NCI-H2196 (cell line): ENCODE measurements around the gene TDRD15.
"Not testable (repeated sequence)": the region's sequence is repeated elsewhere in the genome, so short reads cannot be mapped to it uniquely, and the experiment has no call there.

Experiments
- DNase-seq: peaks from one replicate; lab custom pipeline; 2025; ENCODE audit not compliant: unreplicated experiment; lab: John Stamatoyannopoulos, UW

TDRD15 gene

GRCh38 chr2:21123473-21124393, at the start of gene TDRD15:
TDRD15 (plus strand) TSS chr2:21123968; CDS start chr2:21137468, 13,500 bp downstream.
- DNase-seq, result no peak

GRCh38 chr2:21078296-21078695, 45.5 kb upstream of the TDRD15 start:
- DNase-seq, result no peak

GRCh38 chr2:21083482-21083881, 40.3 kb upstream of the TDRD15 start:
- no peak for DNase-seq

GRCh38 chr2:21084401-21084800, 39.4 kb upstream of the TDRD15 start:
- no peak for DNase-seq

GRCh38 chr2:21092308-21092869, 31.4 kb upstream of the TDRD15 start:
- no peak for DNase-seq

DNA sequence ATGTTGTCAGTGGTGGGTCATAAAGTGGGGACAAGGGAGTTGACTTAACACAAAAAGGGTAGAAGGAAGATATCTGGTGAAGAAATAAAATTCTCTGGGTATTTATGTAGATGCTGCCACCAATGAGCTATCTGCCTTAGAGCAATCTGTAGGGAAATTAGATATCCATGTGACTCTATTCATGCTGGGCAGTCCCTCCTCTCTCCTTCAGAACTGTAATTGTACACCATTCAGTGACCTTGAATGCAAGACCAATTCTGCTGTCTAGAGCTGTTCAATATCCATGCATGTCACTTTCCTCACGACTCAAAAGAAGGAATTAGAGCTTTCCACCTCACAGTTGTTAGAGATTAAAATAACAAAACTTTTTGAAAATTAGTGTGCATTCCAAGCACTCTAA, 28.6 kb upstream of the TDRD15 start:
- no peak for DNase-seq

DNA sequence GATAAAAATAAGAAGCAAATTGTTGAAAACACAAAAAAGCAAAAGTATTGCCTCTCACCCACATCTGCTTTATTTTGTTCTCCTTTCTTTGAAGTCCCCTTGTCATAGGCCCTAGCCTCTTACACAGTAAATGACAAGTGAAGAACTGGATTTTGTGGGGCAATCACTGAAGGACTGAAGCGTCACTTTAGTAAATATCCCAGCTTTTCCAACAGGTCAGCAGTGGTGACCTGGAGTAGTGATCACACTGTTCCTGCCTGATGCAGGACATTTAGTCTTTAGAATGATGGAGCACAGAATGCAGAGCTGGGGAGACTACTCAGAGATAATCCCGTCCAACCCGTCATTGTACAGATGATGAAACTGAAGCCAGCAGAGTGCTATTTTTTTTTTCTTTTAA, 28.1 kb upstream of the TDRD15 start:
- no peak for DNase-seq

GRCh38 chr2:21096458-21096857, 27.3 kb upstream of the TDRD15 start:
- no peak for DNase-seq

GRCh38 chr2:21097331-21097730, 26.4 kb upstream of the TDRD15 start:
- DNase-seq, result no peak

- no peak for DNase-seq
Observed at GRCh38 chr2:21098294-21098693, 25.5 kb upstream of the TDRD15 start.

- DNase-seq, result no peak
Observed at GRCh38 chr2:21099281-21099907, 24.4 kb upstream of the TDRD15 start.

DNA sequence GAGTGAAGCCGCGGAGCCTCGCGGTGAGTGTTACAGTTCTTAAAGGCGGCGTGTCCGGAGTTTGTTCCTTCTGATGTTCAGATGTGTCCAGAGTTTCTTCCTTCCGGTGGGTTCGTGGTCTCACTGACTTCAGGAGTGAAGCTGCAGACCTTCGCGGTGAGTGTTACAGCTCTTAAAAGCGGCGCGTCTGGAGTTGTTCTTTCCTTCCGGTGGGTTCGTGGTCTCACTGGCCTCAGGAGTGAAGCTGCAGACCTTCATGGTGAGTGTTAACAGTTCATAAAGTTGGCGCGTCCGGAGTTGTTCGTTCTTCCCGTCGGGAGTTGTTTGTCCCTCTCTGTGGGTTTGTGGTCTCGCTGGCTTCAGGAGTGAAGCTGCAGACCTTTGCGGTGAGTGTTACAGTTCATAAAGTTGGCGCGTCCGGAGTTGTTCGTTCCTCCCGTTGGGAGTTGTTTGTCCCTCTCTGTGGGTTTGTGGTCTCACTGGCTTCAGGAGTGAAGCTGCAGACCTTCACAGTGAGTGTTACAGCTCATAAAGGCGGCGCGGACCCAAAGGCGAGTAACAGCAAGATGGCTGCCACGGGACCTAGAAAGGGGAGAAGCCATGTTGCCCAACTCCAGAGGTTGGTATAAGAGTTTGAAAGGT, 22.1 kb upstream of the TDRD15 start:
- DNase-seq, result not testable (repeated sequence)

DNA sequence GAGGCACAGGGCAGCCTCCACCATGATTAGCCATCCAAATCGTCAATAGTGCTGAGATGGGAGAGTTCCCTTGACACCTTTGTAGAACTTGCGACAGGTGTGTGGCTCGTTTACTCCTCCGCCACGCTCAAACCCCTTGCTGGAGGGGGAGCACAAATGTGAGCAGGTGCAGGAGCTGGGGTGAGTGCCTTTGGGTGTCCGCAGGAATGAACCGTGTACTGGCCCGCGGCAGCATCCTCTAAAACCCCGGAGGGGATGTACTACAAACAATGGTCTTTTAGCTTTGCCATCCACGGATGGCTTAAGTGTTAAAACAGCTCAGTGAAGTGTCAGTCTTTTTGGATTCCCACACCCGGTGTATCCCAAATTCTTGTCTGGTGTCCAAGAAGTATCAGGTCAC, 21.4 kb upstream of the TDRD15 start:
- DNase-seq, result no peak

- DNase-seq, result no peak
Observed at GRCh38 chr2:21103274-21103891, 20.4 kb upstream of the TDRD15 start.

DNA sequence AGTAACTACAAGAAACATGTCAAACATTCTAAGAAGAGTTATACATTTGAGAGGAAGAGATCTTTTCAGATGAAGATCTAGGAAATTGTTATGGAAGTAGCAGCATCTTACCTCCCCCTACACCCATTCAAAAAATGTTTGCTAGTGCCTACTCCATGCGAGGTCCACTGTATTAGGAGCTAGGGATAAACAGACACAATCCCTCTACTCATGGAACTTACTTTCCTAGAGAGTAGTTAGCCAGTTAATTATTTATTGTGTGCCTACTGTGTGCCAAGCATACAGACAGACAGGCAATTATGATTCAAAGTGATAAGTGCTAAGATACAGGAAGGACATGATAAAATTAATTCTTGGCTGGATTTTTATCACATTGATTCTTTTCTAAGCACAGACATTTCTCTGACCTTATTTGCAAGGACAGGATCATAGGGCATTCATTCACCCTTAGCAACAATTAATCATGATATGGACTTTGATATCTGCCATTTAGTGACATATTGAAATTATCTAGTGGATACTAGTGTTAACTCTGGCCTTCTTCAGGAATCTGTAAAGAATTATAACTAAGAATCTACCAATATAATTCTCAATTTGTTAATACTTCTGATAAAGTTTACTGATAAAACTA, 19.6 kb upstream of the TDRD15 start:
- no peak for DNase-seq

DNA sequence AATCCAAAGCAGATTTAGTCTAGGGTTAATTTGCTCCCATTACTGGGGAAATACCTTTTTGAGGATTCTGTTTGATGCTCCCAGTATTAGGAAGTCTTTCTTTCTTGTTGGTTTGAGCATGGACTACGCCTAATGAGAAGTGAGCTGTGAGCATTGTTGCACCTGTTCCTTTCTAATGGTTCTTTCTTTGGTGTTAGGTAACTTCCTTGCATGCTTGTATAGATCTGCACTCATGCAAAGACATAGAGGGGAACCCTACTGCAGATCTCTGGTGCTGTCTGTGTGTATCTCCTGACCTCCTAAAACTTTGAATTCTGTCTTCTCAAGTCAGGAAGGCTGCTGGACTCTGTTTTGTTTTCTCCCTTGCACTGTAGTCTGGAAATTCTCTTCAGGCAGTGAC, 12.8 kb upstream of the TDRD15 start:
- no peak for DNase-seq

DNA sequence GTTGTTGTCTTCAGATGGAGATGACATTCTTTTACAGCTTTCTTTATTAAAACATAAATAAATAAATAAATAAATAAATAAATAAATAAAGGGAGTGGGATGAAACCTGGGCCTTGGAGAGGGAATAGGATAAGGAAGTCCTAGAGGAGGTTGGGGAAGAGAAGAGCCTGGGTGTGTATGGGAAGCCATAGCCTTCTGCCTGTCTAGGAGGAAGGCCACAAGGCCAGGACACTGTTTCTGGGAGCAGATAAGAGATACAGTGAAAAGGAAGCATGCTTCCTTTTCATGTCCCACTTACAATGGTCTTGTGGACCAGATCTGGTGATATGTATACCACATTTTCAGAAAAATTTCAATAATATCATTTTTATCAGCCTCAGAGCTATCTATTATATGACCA, 6.1 kb upstream of the TDRD15 start:
- no peak for DNase-seq

DNA sequence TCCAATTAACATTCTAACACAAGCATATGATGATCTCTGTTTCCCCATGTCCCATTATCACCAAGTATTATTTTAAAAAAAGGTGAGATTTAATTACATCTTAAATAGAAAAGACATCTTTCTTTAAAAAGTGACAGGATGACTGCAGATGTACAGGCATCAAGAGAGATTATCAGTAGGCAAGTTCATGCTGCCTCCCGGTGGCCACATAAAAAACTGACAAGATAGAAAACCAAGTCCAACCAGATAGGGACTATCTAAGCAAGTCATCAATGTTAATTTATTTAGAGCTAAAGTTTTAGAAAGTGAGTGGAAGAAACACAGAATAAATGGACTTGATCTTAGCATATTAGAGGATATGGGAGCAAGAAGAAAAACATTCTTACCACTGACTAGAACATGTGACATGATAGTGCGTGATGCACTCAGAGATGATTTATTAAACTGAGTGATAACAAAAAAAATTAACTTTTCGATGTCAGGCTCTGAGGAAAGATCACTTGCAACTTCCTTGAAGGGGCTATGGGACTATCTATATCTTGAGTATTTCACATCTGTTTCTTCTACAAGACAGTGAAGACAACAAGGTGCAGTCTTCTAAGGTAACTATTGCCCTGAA, 5.4 kb upstream of the TDRD15 start:
- peak; percentile 20 for DNase-seq

- DNase-seq, result no peak
Observed at GRCh38 chr2:21131861-21132260, 8.1 kb downstream of the TDRD15 start.

GRCh38 chr2:21135585-21135984, 11.8 kb downstream of the TDRD15 start:
- no peak for DNase-seq
